ENCODE data around the gene TMA7. TPM values are rescaled to one million over a fixed set of nuclear protein-coding genes. Genes with fewer than 3 reads are reported as not detected.
"Not testable (repeated sequence)": the region's sequence is repeated elsewhere in the genome, so short reads cannot be mapped to it uniquely, and the experiment has no call there.

TMA7 gene
- total RNA-seq, 1 donor from 2014 or later, result 184 TPM

- no peak for DNase-seq (ENCODE audit: low spot score)
- H3K27me3 Mint-ChIP-seq (ENCODE audit: low read depth), result no peaks in the 10 kb centered on the region
- H3K36me3 Mint-ChIP-seq (ENCODE audit: low read depth), result peaks cover 19% of the 10 kb centered on the region
- H3K27ac Mint-ChIP-seq (ENCODE audit: unreplicated experiment), result peak overlapping the region; percentile 100
- peak overlapping the region; percentile 100 for H3K4me3 Mint-ChIP-seq (ENCODE audit: unreplicated experiment)
- TF ChIP-seq CTCF (IDR thresholded peaks at IDR 0.05), result no peak
- H3K9me3 Mint-ChIP-seq (ENCODE audit: low read depth), result no peaks in the 10 kb centered on the region
- H3K4me1 Mint-ChIP-seq (ENCODE audit: low read depth), result peaks cover 28% of the 10 kb centered on the region
These were observed 32.5 kb downstream of the TMA7 start for GRCh38 chr3:48472673-48472922.

GRCh38 chr3:48472923-48473616 lies 33.0 kb downstream of the TMA7 start:
- Mint-ChIP-seq H3K27me3 (ENCODE audit: low read depth) (no peaks in the 10 kb centered on the region), H3K36me3 (ENCODE audit: low read depth) (peaks cover 14% of the 10 kb centered on the region), H3K4me3 (ENCODE audit: unreplicated experiment) (peak overlapping the region; percentile 100), H3K4me1 (ENCODE audit: low read depth) (peaks cover 24% of the 10 kb centered on the region), H3K9me3 (ENCODE audit: low read depth) (no peaks in the 10 kb centered on the region), H3K27ac (ENCODE audit: unreplicated experiment) (peak overlapping the region; percentile 100)
- peak; percentile 93 for DNase-seq (ENCODE audit: low spot score)
- TF ChIP-seq CTCF (IDR thresholded peaks at IDR 0.05), result peak; percentile 68

GRCh38 chr3:48473617-48473952 lies 33.5 kb downstream of the TMA7 start:
- DNase-seq (ENCODE audit: low spot score), result no peak
- peaks cover 22% of the 10 kb centered on the region for H3K4me1 Mint-ChIP-seq (ENCODE audit: low read depth)
- H3K27ac Mint-ChIP-seq (ENCODE audit: unreplicated experiment), result peak overlapping the region; percentile 100
- H3K27me3 Mint-ChIP-seq (ENCODE audit: low read depth), result no peaks in the 10 kb centered on the region
- H3K9me3 Mint-ChIP-seq (ENCODE audit: low read depth), result no peaks in the 10 kb centered on the region
- H3K36me3 Mint-ChIP-seq (ENCODE audit: low read depth), result peaks cover 13% of the 10 kb centered on the region
- TF ChIP-seq CTCF (IDR thresholded peaks at IDR 0.05), result no peak
- H3K4me3 Mint-ChIP-seq (ENCODE audit: unreplicated experiment), result peak overlapping the region; percentile 100

GRCh38 chr3:48474031-48474430 lies 34.0 kb downstream of the TMA7 start:
- not testable (repeated sequence) for H3K9me3 Mint-ChIP-seq (ENCODE audit: low read depth); H3K27me3 Mint-ChIP-seq (ENCODE audit: low read depth); H3K27ac Mint-ChIP-seq (ENCODE audit: unreplicated experiment); DNase-seq (ENCODE audit: low spot score); H3K4me3 Mint-ChIP-seq (ENCODE audit: unreplicated experiment); H3K36me3 Mint-ChIP-seq (ENCODE audit: low read depth)
- peaks cover 18% of the 10 kb centered on the region for H3K4me1 Mint-ChIP-seq (ENCODE audit: low read depth)

- Mint-ChIP-seq H3K27ac (ENCODE audit: unreplicated experiment) (no peak overlapping the region), H3K9me3 (ENCODE audit: low read depth) (no peaks in the 10 kb centered on the region), H3K4me3 (ENCODE audit: unreplicated experiment) (no peak overlapping the region), H3K4me1 (ENCODE audit: low read depth) (peaks cover 12% of the 10 kb centered on the region), H3K27me3 (ENCODE audit: low read depth) (no peaks in the 10 kb centered on the region), H3K36me3 (ENCODE audit: low read depth) (peaks cover 7% of the 10 kb centered on the region)
- TF ChIP-seq CTCF (IDR thresholded peaks at IDR 0.05), result no peak
- DNase-seq (ENCODE audit: low spot score), result no peak
These were observed 34.6 kb downstream of the TMA7 start for GRCh38 chr3:48474619-48475018.

GRCh38 chr3:48475188-48475587 lies 35.1 kb downstream of the TMA7 start:
- Mint-ChIP-seq H3K36me3 (ENCODE audit: low read depth) (peaks cover 6% of the 10 kb centered on the region), H3K27me3 (ENCODE audit: low read depth) (no peaks in the 10 kb centered on the region), H3K4me1 (ENCODE audit: low read depth) (peaks cover 8% of the 10 kb centered on the region), H3K9me3 (ENCODE audit: low read depth) (no peaks in the 10 kb centered on the region), H3K4me3 (ENCODE audit: unreplicated experiment) (no peak overlapping the region), H3K27ac (ENCODE audit: unreplicated experiment) (peak overlapping the region; percentile 17)
- no peak for DNase-seq (ENCODE audit: low spot score)
- no peak for TF ChIP-seq CTCF (IDR thresholded peaks at IDR 0.05)

Measured in chondrocyte (in vitro differentiated cells).